ENCODE measurements around the gene DUSP16.

The DUSP16 gene

DNA sequence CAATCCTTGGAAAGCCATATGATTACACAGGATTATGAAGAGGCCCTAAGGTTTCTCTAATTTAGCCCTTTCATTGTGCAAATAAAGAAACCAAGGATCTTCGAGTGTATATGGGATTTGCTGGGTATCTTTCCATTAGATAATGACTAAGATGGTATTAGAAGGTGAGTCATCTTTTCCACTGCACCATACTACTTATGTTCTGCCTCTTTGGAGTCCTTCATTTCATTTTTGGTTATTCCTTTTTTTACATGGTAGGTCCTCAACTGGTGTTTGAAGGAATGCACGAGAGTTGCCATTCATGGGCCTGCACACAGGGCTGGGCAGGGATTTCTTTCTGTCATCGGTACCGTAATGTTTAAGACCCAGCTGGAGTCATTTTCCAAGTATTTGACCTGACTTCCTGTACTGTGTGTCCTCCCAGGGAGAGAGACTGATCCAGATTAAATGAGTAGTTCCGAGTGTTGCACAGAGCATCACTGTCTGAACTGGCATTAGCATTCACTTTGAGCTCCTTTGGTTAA lies 120.1 kb downstream of the DUSP16 start:
- DNase-seq (ENCODE audit: low spot score): no peak

DNA sequence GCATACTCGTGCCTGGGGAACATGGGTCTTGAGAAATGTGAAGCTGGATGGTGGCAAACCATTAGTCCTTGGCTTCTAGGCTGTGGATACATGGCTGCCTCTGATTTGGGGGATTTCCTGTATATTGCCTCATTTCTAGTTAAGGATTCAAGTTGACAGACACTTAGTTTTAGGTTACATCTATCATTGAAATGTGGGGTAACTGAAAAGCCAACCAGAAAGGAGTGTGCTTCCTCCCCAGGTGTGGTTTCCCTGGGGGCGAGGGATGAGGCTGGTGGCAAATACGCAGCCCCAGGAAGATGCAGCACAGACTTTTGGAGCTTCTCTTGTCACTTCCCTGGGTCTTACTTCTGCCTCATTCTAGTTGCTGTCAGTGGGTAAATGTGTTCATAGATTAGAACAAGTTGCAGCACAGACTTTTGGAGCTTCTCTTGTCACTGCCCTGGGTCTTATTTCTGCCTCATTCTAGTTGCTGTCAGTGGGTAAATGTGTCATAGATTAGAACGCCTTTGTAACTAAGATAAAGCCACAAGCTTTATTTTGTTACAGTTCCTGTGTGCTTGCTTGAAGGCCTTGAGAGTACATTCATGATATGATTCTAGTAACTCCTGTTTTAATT lies 120.7 kb downstream of the DUSP16 start:
- no peak for DNase-seq (ENCODE audit: low spot score)

GRCh38 chr12:12441429-12441807 lies 121.2 kb downstream of the DUSP16 start:
- no peak for DNase-seq (ENCODE audit: low spot score)

DNA sequence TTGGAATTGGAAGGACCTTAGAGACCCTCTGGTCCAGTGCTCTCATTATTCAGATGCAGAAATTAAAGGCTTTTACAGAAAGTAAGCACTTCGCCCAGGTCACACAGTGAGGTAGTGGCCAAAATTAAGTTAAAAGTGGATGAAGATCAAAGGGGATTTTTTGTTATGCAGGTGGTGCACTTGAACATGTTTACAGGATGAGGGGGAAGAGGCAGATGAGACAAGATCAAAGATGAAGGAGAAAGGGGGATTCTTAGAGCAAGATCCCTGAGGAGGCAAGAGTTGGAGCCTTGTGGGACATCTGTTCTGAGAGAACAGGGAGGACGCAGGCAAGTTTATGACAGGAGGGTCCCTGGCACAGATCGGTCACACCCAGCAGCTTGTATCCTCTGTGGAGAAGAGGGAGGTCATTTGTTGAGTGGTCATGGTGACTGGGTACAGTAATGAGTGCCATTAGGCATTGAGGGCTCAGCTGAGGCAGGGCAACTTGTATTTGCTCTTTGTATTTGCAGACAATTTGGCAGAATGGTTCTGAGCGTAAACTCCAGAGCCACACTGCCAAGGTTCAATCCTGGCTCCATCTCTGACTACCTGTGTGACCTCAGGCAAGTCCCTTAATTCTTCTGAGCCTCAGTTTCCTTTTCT lies 121.8 kb downstream of the DUSP16 start:
- DNase-seq (ENCODE audit: low spot score): no peak

DNA sequence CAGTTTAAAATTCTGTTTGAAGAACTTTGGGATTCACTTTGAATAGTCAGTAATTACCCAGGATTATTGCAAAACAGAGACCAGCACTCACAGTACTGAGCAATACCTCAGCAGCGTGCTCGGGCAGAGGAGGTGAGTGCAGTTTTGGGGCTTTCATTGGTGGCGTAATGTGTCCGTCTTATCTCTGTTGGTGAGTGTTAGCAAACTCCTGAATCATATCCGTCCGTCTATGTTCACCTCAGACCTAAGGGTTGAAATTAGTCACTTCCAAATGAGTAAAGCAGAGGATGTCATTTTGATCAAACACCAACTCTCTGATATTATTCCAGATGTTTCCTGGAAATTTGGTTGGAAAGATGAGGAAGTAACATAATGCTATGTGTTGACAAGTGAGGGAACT lies 123.0 kb downstream of the DUSP16 start:
- DNase-seq (ENCODE audit: low spot score): no peak

DNA sequence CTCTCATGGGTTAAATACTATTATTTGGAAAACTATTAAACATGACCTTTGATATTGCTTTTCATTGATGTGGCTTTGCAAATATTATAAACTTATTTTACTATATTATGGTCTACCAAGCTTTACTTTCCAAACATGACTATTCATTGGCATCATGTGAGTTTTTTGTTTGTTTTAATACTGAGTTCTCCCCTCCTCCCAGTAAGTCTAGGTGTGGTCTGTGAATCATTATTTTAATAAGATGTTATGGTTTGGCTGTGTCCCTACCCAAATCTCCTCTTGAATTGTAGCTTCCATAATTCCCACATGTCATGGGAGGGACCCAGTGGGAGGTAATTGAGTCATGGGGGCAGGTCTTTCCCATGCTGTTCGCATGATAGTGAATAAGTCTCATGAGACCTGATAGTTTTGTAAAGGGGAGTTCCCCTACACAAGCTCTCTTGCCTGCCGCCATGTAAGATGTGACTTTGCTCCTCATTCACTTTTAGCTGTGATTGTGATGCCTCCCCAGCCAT lies 125.8 kb downstream of the DUSP16 start:
- DNase-seq (ENCODE audit: low spot score): no peak

DNA sequence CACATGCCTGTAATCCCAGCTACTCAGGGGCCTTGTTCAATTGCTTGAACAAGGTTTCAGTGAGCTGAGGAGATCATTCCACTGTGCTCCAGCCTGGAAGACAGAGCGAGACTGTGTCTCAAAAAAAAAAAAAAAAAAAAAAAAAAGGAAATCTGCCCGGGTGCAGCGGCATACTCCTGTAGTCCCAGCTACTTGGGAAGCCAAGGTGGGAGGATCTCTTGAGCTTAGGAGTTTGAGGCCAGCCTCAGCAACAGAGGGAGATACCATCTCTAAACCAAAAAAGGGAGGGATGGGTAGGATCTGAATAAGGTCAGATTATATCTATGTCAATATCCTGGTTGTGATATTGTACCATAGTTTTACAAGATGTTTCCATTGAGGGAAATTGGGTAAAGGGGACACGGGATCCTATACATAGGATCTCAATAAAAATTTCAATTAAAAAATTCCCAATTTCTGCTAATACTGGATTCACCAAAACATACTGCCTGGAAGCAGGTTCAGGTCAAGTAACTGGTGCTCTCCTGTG lies 129.4 kb downstream of the DUSP16 start:
- no peak for DNase-seq (ENCODE audit: low spot score)

DNA sequence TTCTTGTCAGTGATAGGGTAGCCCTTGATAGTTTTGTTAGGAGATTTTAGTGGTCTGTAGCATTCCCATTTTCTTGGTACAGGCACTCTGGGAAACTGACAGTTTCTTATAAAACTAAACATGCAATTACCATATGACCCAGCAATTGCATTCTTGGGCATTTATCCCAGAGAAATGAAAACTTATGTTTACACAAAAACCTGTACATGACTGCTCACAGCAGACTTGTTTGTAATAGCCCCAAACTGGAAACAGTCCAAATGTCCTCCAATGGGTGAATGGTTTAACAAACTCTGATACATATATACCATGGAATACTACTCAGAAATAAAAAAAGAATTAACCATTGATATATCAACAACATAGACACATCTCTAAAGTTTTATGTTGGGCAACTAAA lies 130.3 kb downstream of the DUSP16 start:
- no peak for DNase-seq (ENCODE audit: low spot score)

DNA sequence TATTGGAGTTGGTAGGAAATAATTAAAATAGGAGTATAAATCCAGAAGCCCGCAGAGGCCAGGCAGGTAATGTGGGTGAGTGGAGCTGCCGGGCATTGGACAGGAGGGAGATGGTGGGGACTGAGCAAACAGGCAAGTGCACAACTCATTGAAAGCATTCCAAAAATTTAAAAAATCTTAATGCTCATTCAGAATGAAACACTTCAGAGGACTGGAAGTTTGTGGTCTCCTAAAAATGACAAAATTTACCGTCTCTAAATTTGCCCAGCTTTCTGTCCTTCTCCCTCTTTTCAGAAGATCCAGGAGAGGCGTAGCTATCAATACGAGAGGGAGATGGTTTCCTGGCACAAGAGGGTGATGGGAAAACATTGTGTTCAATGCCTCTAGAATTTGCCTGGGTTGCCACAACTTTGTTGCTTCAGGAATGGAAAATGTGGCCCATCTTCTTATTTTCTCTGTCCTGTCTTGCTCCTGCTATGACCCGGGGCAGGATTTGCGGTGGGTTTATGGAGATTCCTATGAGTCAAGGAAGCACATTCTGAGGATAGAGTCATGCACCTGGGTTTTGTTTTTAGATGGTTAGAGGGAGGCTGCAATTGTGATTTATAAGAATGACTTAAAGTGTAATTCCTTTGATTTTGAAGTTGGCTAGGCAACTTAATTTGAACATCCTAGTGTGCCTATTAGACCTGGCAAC lies 133.6 kb downstream of the DUSP16 start:
- no peak for DNase-seq (ENCODE audit: low spot score)

- no peak for DNase-seq (ENCODE audit: low spot score)
Measured at GRCh38 chr12:12428047-12428446, 134.6 kb downstream of the DUSP16 start.

DNA sequence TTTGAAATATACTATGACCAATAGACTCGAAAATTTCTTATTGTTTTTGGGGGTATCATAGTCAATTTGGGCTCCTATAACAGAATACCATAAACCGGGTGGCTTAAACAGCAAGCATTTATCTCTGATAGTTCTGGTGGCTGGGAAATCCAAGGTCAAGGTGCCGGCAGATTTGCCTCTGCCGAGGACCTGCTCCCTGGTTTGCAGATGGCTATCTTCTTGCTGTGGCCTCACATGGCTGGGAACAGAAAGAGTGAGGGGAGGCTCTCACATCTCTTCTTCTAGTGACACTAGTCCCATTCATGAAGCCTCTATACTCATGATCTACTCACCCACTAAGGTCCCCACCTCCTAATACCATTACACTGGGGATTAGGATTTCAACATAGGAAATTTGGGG lies 135.1 kb downstream of the DUSP16 start:
- DNase-seq (ENCODE audit: low spot score): no peak

DNA sequence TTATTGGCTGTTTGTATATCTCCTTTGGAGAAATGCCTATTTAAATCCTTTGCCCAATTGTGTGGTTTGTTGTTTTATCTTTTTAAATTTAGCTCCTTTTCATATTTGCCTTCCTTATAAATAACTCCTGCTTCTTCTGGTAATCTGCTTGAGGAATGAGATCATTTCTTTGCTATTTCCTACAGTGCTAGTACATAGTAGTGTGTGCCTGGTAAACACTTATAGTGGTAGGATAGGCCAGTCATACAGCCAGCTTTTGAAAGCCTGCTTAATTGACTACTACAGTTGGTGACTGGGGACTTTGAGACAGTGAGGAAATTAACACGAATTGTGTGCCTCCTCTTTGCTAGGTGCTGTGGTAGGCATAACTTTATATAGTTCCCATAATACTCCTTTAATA lies 137.0 kb downstream of the DUSP16 start:
- DNase-seq (ENCODE audit: low spot score): no peak

DNA sequence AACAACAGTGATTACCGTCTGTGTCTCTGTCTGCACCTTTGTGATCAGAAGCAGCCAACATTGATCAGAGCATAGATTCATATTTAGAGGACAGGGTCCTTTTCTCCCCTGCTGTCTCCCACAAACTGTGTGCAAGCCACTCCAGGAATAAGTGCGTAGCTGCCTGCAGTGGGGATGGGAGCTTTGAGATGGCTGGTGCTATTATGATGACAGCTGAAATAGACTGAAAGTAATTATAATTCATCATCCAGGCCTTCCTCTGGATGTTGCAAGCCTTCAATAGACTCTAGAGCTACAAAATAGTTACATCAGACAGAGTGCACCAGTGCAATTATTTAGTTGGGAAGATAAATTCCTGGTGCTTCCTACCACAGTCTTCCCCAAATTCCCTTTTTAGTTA lies 137.7 kb downstream of the DUSP16 start:
- DNase-seq (ENCODE audit: low spot score): no peak
